Smooth muscle cell (in vitro differentiated cells): ENCODE measurements around the gene XKR8. TPM values are rescaled to one million over a fixed set of nuclear protein-coding genes. Genes with fewer than 3 reads are reported as not detected.

Experiments used
- DNase-seq: peaks from one replicate; lab custom pipeline; 2025; ENCODE audit not compliant: unreplicated experiment; lab: John Stamatoyannopoulos, UW
- H2AFZ ChIP-seq: fragments of 200-600 bp; sonication (generic); 2 replicates; pipeline ENCODE4 v1.6.0; 2016; ENCODE audit warnings: antibody characterized with exemption, low read depth, mild to moderate bottlenecking
- H3F3A ChIP-seq: fragments of 200-600 bp; sonication (generic); 2 replicates; pipeline ENCODE4 v1.6.0; 2017; ENCODE audit warnings: antibody characterized with exemption, low read depth
- H3K27ac ChIP-seq: fragments of 200-600 bp; sonication (generic); 2 replicates; pipeline ENCODE4 v1.5.1; 2016; ENCODE audit warnings: low read depth, mild to moderate bottlenecking
- H3K27me3 ChIP-seq: fragments of 200-600 bp; sonication (generic); 2 replicates; pipeline ENCODE4 v1.6.1; 2016; ENCODE audit warnings: low read depth, mild to moderate bottlenecking
- H3K36me3 ChIP-seq: fragments of 200-600 bp; sonication (generic); 2 replicates; pipeline ENCODE4 v1.5.1; 2016; ENCODE audit warnings: low read depth
- H3K4me1 ChIP-seq: fragments of 200-600 bp; sonication (generic); 2 replicates; pipeline ENCODE4 v1.5.1; 2016; ENCODE audit warnings: low read depth
- H3K4me2 ChIP-seq: fragments of 200-600 bp; sonication (generic); 2 replicates; pipeline ENCODE4 v1.6.0; 2016; ENCODE audit warnings: mild to moderate bottlenecking
- H3K4me3 ChIP-seq: fragments of 200-600 bp; sonication (generic); 2 replicates; pipeline ENCODE4 v1.5.1; 2016; ENCODE audit warnings: mild to moderate bottlenecking
- H3K79me2 ChIP-seq: fragments of 200-600 bp; sonication (generic); 2 replicates; pipeline ENCODE4 v1.6.0; 2016; ENCODE audit warnings: low read depth, mild to moderate bottlenecking
- H3K9ac ChIP-seq: fragments of 200-600 bp; sonication (generic); 2 replicates; pipeline ENCODE4 v1.6.0; 2016; ENCODE audit warnings: low read depth
- H3K9me3 ChIP-seq: fragments of 200-600 bp; sonication (generic); replicated peaks from 2 replicates; pipeline ENCODE4 v1.5.1; 2016; ENCODE audit warnings: low read depth
- H4K20me1 ChIP-seq: fragments of 200-600 bp; sonication (generic); 2 replicates; pipeline ENCODE4 v1.6.0; 2016; ENCODE audit warnings: low read depth
- CTCF ChIP-seq: fragments of 200-600 bp; sonication (generic); IDR thresholded peaks from 2 replicates; pipeline ENCODE4 v1.5.1; 2017; ENCODE audit warnings: borderline replicate concordance, mild to moderate bottlenecking, antibody characterized with exemption; ENCODE audit not compliant: insufficient read depth, poor library complexity, severe bottlenecking
- WGBS: methylation state at CpG from one replicate; pipeline ENCODE4 v1.1.7; 2016; ENCODE audit warnings: low lambda C conversion rate; 5-methylcytosine and 5-hydroxymethylcytosine counted together
- polyA plus RNA-seq: library from polyadenylated mRNA; unstranded; fragments of >200 nt; fragmentation: Nextera tagmentation; extraction: Ambion mirVana; gene quantifications from 2 replicates; pipeline ENCODE4 v1.2.1, GENCODE V29; 2016
- total RNA-seq: library from RNA; depleted of rRNA; stranded (reverse); fragments of >200 nt; gene quantifications from 2 replicates; pipeline ENCODE4 v1.2.3, GENCODE V29; 2014

Gene XKR8
- total and polyA plus RNA-seq, 2 experiments from 2014 or later = 10.7 to 19.4 TPM

GRCh38 chr1:27937524-27937836, 22.3 kb upstream of the XKR8 start:
- Histone ChIP-seq H3K27me3 (peaks cover 19% of the 10 kb centered on the region), H3K9ac (no peak overlapping the region), H3F3A (no peaks in the 10 kb centered on the region), H3K4me3 (no peak overlapping the region), H4K20me1 (no peaks in the 10 kb centered on the region), H3K4me1 (peaks cover 7% of the 10 kb centered on the region), H3K4me2 (no peak overlapping the region), H3K79me2 (no peaks in the 10 kb centered on the region), H3K36me3 (no peaks in the 10 kb centered on the region), H3K27ac (no peak overlapping the region), H2AFZ (no peak overlapping the region), H3K9me3 (no peaks in the 10 kb centered on the region)
- WGBS = 53% methylated on average over 1 of the region's 1 CpG
- no peak for TF ChIP-seq CTCF
- DNase-seq = no peak

DNA sequence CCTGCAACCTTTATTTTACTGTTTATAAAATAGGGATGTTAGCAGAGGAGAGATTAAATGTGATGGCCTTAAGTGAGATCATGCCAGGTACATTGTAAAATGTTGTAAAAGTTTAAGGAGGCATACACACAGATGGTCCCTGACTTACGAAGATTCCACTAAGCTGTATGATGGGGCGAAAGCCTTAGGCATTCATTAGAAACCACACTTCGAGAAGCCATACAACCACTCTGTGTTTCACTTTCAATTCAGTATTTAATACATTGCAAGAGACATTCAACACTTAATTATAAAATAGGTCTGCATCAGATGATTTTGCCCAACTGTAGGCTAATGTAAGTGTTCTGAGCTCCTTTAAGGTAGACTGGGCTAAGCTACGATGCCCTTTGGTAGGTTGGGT, 21.3 kb upstream of the XKR8 start:
- Histone ChIP-seq H3K36me3 (no peaks in the 10 kb centered on the region), H3K79me2 (no peaks in the 10 kb centered on the region), H3K4me3 (no peak overlapping the region), H2AFZ (no peak overlapping the region), H3F3A (no peaks in the 10 kb centered on the region), H3K4me1 (peaks cover 7% of the 10 kb centered on the region), H4K20me1 (no peaks in the 10 kb centered on the region), H3K9me3 (no peaks in the 10 kb centered on the region), H3K9ac (no peak overlapping the region), H3K27me3 (peaks cover 19% of the 10 kb centered on the region), H3K27ac (no peak overlapping the region), H3K4me2 (no peak overlapping the region)
- WGBS = 94% methylated on average over 4 of the region's 4 CpGs
- TF ChIP-seq CTCF = no peak
- no peak for DNase-seq

DNA sequence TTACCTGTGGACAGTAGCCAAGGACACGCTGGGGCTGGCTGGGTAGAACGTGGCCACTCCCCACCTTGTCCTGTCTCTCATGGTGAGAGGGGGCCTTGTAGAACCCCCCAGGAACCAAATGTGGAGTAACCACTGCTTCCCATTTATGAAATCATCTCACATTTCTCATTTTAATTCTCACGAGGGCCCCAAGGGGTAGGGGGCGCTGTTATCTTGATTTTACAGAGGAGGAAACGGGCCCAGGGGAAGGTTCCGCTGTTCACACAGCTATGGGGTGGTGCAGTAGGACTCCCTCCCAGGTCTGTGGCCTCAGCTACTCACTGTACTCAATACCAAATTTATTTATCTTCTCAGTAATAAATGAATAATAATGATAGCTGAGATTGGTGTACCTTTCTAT, 19.5 kb upstream of the XKR8 start:
- no peak overlapping the region for H3K4me2 ChIP-seq
- no peak overlapping the region for H3K4me3 ChIP-seq
- no peaks in the 10 kb centered on the region for H3K4me1 ChIP-seq
- TF ChIP-seq CTCF = no peak
- H3K79me2 ChIP-seq = no peaks in the 10 kb centered on the region
- H3K27me3 ChIP-seq = peaks cover 12% of the 10 kb centered on the region
- H3K36me3 ChIP-seq = no peaks in the 10 kb centered on the region
- H4K20me1 ChIP-seq = no peaks in the 10 kb centered on the region
- H3K9me3 ChIP-seq = no peaks in the 10 kb centered on the region
- H2AFZ ChIP-seq = no peak overlapping the region
- H3F3A ChIP-seq = no peaks in the 10 kb centered on the region
- no peak for DNase-seq
- H3K27ac ChIP-seq = no peak overlapping the region
- H3K9ac ChIP-seq = no peak overlapping the region
- WGBS = 57% methylated on average over 6 of the region's 6 CpGs

DNA sequence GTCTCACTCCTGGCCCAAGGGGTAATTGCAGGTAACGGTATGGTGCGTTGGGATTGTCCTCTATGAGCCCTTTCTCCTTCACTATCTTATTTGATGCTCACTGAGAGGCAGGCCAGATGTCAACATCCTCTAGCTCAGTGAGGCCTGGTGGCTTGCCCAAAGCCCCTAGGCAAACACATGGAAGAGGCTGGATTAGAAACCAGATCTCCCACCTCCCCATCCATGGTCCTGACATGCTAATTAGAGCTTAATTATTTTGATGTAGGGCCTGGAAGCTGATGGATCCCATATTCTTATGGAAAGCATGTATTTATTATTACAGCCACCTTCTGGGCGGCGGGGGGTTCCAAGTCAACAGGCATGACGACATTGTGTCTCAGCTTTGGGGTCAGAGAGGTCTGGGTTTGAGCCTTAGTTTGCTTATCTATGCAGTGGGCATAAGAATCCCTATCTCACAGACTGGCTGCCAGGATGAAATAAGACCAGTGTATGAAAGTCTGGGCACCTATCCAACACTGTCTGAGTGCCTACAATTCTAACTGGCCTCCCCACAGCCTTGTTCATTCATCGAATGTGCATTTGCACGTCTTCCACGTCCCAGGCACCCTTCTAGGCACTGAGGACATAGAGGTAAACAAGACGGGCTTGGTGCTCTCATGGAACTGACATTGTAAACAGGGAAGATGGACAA, 18.8 kb upstream of the XKR8 start:
- no peaks in the 10 kb centered on the region for H3K4me1 ChIP-seq
- H3K4me3 ChIP-seq = no peak overlapping the region
- H3K79me2 ChIP-seq = no peaks in the 10 kb centered on the region
- 92% methylated on average over 9 of the region's 9 CpGs for WGBS
- no peaks in the 10 kb centered on the region for H3K9me3 ChIP-seq
- DNase-seq = no peak
- H3K36me3 ChIP-seq = no peaks in the 10 kb centered on the region
- no peaks in the 10 kb centered on the region for H3F3A ChIP-seq
- peaks cover 5% of the 10 kb centered on the region for H3K27me3 ChIP-seq
- TF ChIP-seq CTCF = no peak
- H3K4me2 ChIP-seq = no peak overlapping the region
- no peaks in the 10 kb centered on the region for H4K20me1 ChIP-seq
- no peak overlapping the region for H2AFZ ChIP-seq
- no peak overlapping the region for H3K9ac ChIP-seq
- H3K27ac ChIP-seq = no peak overlapping the region
